Stomach (tissue), 9 donors: ENCODE measurements around the gene COL5A1. TPM values are rescaled to one million over a fixed set of nuclear protein-coding genes. Genes with fewer than 3 reads are reported as not detected.
A peak's percentile ranks its signal among the peaks of the same experiment; 100 is the strongest.

Source experiments
- DNase-seq, 2 donors: peaks; one replicate each; pipeline versions ENCODE4 v3.0.0 to v3.0.0-alpha.2; 2013 to 2019
- H3K27ac ChIP-seq, 5 donors: fragments of 200-600 bp in 4 of 5; sonication (generic) in 4 of 5; one replicate each; pipeline ENCODE4 v1.5.1; 2013 to 2019; ENCODE audit warnings: mild to moderate bottlenecking in 1 of 5, moderate library complexity in 1 of 5
- H3K27me3 ChIP-seq, 3 donors: fragments of 200-600 bp; sonication (generic); one replicate each; pipeline ENCODE4 v1.5.1; 2017 to 2019; ENCODE audit warnings: mixed run types in 1 of 3
- H3K36me3 ChIP-seq, 4 donors: fragments of 200-600 bp; sonication (generic); 1 replicate in 3 of 4; 2 replicates in 1 of 4; pipeline ENCODE4 v1.5.1; 2016 to 2019
- H3K4me1 ChIP-seq, 4 donors: fragments of 200-600 bp; sonication (generic); one replicate each; pipeline ENCODE4 v1.5.1; 2016 to 2019
- H3K4me3 ChIP-seq, 4 donors: fragments of 200-600 bp; sonication (generic) in 3 of 4; one replicate each; pipeline ENCODE4 v1.5.1; 2016 to 2019; ENCODE audit warnings: mild to moderate bottlenecking in 1 of 4
- H3K9me3 ChIP-seq, 4 donors: fragments of 200-600 bp; sonication (generic); one replicate each; pipeline ENCODE4 v1.5.1; 2016 to 2019
- CTCF ChIP-seq, 7 experiments: fragments of 450-650 bp in 4 of 7; fragments of 200-600 bp in 3 of 7; sonication (generic) in 3 of 7; IDR thresholded peaks; one replicate each; pipeline ENCODE4 v1.5.1; 2016 to 2019; ENCODE audit warnings: antibody characterized with exemption in 7 of 7, control low read depth in 2 of 7, mild to moderate bottlenecking in 1 of 7
- EP300 ChIP-seq: sonication (generic); formaldehyde crosslinking; IDR thresholded peaks from one replicate; pipeline ENCODE4 v1.6.1; 2017; ENCODE audit warnings: antibody characterized with exemption
- POLR2A ChIP-seq, 4 donors: fragments of 450-650 bp; IDR thresholded peaks; one replicate each; pipeline ENCODE4 v1.6.1; 2016; ENCODE audit warnings: antibody characterized with exemption in 4 of 4, control low read depth in 2 of 4, mild to moderate bottlenecking in 1 of 4, moderate library complexity in 1 of 4
- POLR2AphosphoS5 ChIP-seq, 3 donors: sonication (generic); formaldehyde crosslinking; IDR thresholded peaks; one replicate each; pipeline ENCODE4 v1.6.1; 2016; ENCODE audit warnings: antibody characterized with exemption in 3 of 3
- WGBS, 5 donors: extraction: QIAGEN DNeasy Blood & Tissue Kit in 3 of 5; methylation state at CpG; one replicate each; pipeline versions ENCODE4 v1.1.5 to v1.1.7; 2013 to 2018; 5-methylcytosine and 5-hydroxymethylcytosine counted together
- intact Hi-C: fragments of 100-400 bp; cut with DNase I; formaldehyde crosslinking; loops from one replicate; pipeline ENCODE4 v1.15.1; 2023; ENCODE audit warnings: low total_unique reads
- polyA plus RNA-seq, 3 donors: library from polyadenylated mRNA; stranded (reverse); fragments of 200-250 nt; gene quantifications; one replicate each; pipeline ENCODE4 v1.2.3, GENCODE V29; 2013
- total RNA-seq, 5 donors: library from RNA; depleted of rRNA; stranded (reverse); fragments of >200 nt; gene quantifications; one replicate each; pipeline versions ENCODE4 v1.1.0 to v1.2.3, GENCODE V29; 2014 to 2016
- donor health status: healthy with polysubstance abuse.
- donor health status: Bipolar disorder and iron deficiency.
- donor health status: healthy.

Gene COL5A1
- total and polyA plus RNA-seq, 8 donors, result 7.3 to 205 (median 26.4) TPM

GRCh38 chr9:134636149-134636507 is 5.5 kb upstream of the COL5A1 start:
- 79 to 94% (median 90%) methylated on average over 2 of the region's 2 CpGs for WGBS, 5 donors
- peaks cover 0 to 16% (median 6%) of the 10 kb centered on the region in 3 donors for H3K27me3 ChIP-seq
- no peak for DNase-seq
- H3K4me3 ChIP-seq, result no peak overlapping the region
- H3K27ac ChIP-seq, result no peak overlapping the region
- TF ChIP-seq EP300, result no peak
- no peak for TF ChIP-seq POLR2AphosphoS5 (IDR thresholded peaks at IDR 0.05)
- TF ChIP-seq CTCF (IDR thresholded peaks at IDR 0.05), result no peak
- TF ChIP-seq POLR2A (IDR thresholded peaks at IDR 0.05), result no peak
- peaks cover 6 to 8% (median 7%) of the 10 kb centered on the region in 4 donors for H3K4me1 ChIP-seq
- intact Hi-C loops, result no loop called here
- H3K36me3 ChIP-seq, result no peaks in the 10 kb centered on the region
- H3K9me3 ChIP-seq, result no peaks in the 10 kb centered on the region

GRCh38 chr9:134637241-134637640 is 4.4 kb upstream of the COL5A1 start:
- H3K4me3 ChIP-seq, result no peak overlapping the region
- 51 to 67% (median 64%) methylated on average over 12 of the region's 12 CpGs for WGBS, 5 donors
- peaks cover 0 to 27% (median 15%) of the 10 kb centered on the region in 3 donors for H3K27me3 ChIP-seq
- H3K27ac ChIP-seq, result no peak overlapping the region
- DNase-seq, result peak in 1 of 2 donors; percentile 50
- intact Hi-C loops, result no loop called here
- no peaks in the 10 kb centered on the region for H3K9me3 ChIP-seq
- H3K36me3 ChIP-seq, result no peaks in the 10 kb centered on the region
- peaks cover 8 to 16% (median 14%) of the 10 kb centered on the region in 4 donors for H3K4me1 ChIP-seq
- TF ChIP-seq EP300 (no peak), POLR2A (IDR thresholded peaks at IDR 0.05) (no peak), POLR2AphosphoS5 (IDR thresholded peaks at IDR 0.05) (no peak), CTCF (IDR thresholded peaks at IDR 0.05) (no peak)

GRCh38 chr9:134637696-134638501 is 3.7 kb upstream of the COL5A1 start:
- peak in 1 of 2 donors; percentile 65 for DNase-seq
- 69 to 76% (median 73%) methylated on average over 13 to 23 of the region's 23 CpGs for WGBS, 5 donors
- Histone ChIP-seq H3K4me1 (peaks cover 8 to 22% (median 17%) of the 10 kb centered on the region in 4 donors), H3K27me3 (peaks cover 0 to 33% (median 22%) of the 10 kb centered on the region in 3 donors), H3K27ac (no peak overlapping the region), H3K4me3 (no peak overlapping the region), H3K36me3 (no peaks in the 10 kb centered on the region), H3K9me3 (no peaks in the 10 kb centered on the region)
- intact Hi-C loops, result no loop called here
- no peak for TF ChIP-seq EP300
- TF ChIP-seq POLR2A (IDR thresholded peaks at IDR 0.05), result no peak
- TF ChIP-seq POLR2AphosphoS5 (IDR thresholded peaks at IDR 0.05), result no peak
- TF ChIP-seq CTCF (IDR thresholded peaks at IDR 0.05), result no peak

GRCh38 chr9:134638502-134639090 is 3.0 kb upstream of the COL5A1 start:
- WGBS, 5 donors, result 85 to 97% (median 88%) methylated on average over 13 of the region's 13 CpGs
- no peaks in the 10 kb centered on the region for H3K9me3 ChIP-seq
- no peak overlapping the region for H3K27ac ChIP-seq
- peaks cover 0 to 40% (median 27%) of the 10 kb centered on the region in 3 donors for H3K27me3 ChIP-seq
- no peak for DNase-seq
- peaks cover 8 to 25% (median 19%) of the 10 kb centered on the region in 4 donors for H3K4me1 ChIP-seq
- no peak overlapping the region for H3K4me3 ChIP-seq
- intact Hi-C loops, result no loop called here
- no peak for TF ChIP-seq POLR2AphosphoS5 (IDR thresholded peaks at IDR 0.05)
- TF ChIP-seq EP300, result no peak
- TF ChIP-seq CTCF (IDR thresholded peaks at IDR 0.05), result no peak
- no peak for TF ChIP-seq POLR2A (IDR thresholded peaks at IDR 0.05)
- H3K36me3 ChIP-seq, result no peaks in the 10 kb centered on the region
